ENCODE measurements around the gene GNB4. TPM values are rescaled to one million over a fixed set of nuclear protein-coding genes. Genes with fewer than 3 reads are reported as not detected.

Gene GNB4
- total and polyA plus RNA-seq, 10 of the 15 experiments (the other 5 are each of a cell fraction or from before 2014, with no cell fraction given): 0.14 to 3.4 (median 1.8) TPM

- FAIRE-seq (no peak), ATAC-seq (no peak), DNase-seq (ENCODE audit: low read depth, low spot score) (no peak)
- WGBS (ENCODE audit: insufficient coverage, insufficient replicate concordance, low lambda C conversion rate, missing lambda C conversion rate): 66% methylated on average over 3 of the region's 3 CpGs
- Histone ChIP-seq H4K20me1 (ENCODE audit: control insufficient read depth, insufficient read depth) (no peaks in the 10 kb centered on the region), H3K36me3 (ENCODE audit: control insufficient read depth in 2 of 2, insufficient read depth in 2 of 2, low read length in 1 of 2) (no peaks in the 10 kb centered on the region), H3K9ac (ENCODE audit: control insufficient read depth, insufficient read depth, low read length) (no peak overlapping the region), H3K4me2 (ENCODE audit: control insufficient read depth, insufficient read depth) (no peak overlapping the region), H2AFZ (ENCODE audit: control insufficient read depth, low read depth, low read length) (no peak overlapping the region), H3K4me1 (ENCODE audit: control insufficient read depth, insufficient read depth, low read length) (no peaks in the 10 kb centered on the region), H3K4me3 (no peak overlapping the region), H3K9me3 (replicated peaks; ENCODE audit: control insufficient read depth, insufficient read depth, low read length) (no peaks in the 10 kb centered on the region), H3K27me3 (replicated peaks in 1 of 2; ENCODE audit: control insufficient read depth in 2 of 2, insufficient read depth in 2 of 2, low read length in 1 of 2) (no peaks in the 10 kb centered on the region), H3K27ac (ENCODE audit: control insufficient read depth, insufficient read depth) (no peak overlapping the region), H3K79me2 (ENCODE audit: control insufficient read depth, insufficient read depth, low read length) (no peaks in the 10 kb centered on the region)
- in situ Hi-C loops (cut with MboI): no loop called here
- CTCF ChIA-PET: no interaction called here
- RAD21 ChIA-PET (ENCODE audit: unreplicated experiment): no interaction called here
- SMC1A ChIA-PET (ENCODE audit: uncharacterized antibody, unreplicated experiment): interaction anchor here (1.1 kb wide), 1 partner anchor 234 kb away, joined by 3 read pairs; no protein-coding TSS in a partner anchor
- BruUV-seq (replicated peaks): no TSS peak
- intact Hi-C loops (cut with micrococcal nuclease; ENCODE audit: unreplicated experiment): no loop called here
- POLR2A ChIA-PET: no interaction called here
- TF ChIP-seq NKRF (conservative IDR thresholded peaks at IDR 0.05): no peak
- no peak for TF ChIP-seq RFX5 (IDR thresholded peaks at IDR 0.05; ENCODE audit: low read depth, low read length)
- TF ChIP-seq EP300 (IDR thresholded peaks at IDR 0.05; ENCODE audit: borderline replicate concordance in 1 of 2, control insufficient read depth in 1 of 2, low read depth in 2 of 2, low read length in 2 of 2): no peak
- no peak for TF ChIP-seq FOXK2 (IDR thresholded peaks at IDR 0.05)
- no peak for TF ChIP-seq ZBTB40 (IDR thresholded peaks at IDR 0.05; ENCODE audit: borderline replicate concordance)
- no peak for TF ChIP-seq SREBF2 (IDR thresholded peaks at IDR 0.05; ENCODE audit: low read length)
- TF ChIP-seq CHD1 (IDR thresholded peaks at IDR 0.05; ENCODE audit: low read depth, low read length): no peak
- no peak for TF ChIP-seq IRF4 (IDR thresholded peaks at IDR 0.05; ENCODE audit: low read depth, low read length)
- TF ChIP-seq EED (IDR thresholded peaks at IDR 0.05; ENCODE audit: low read depth): no peak
- no peak for TF ChIP-seq NR2F1 (conservative IDR thresholded peaks at IDR 0.05)
- TF ChIP-seq BACH1 (IDR thresholded peaks at IDR 0.05; ENCODE audit: borderline replicate concordance): no peak
- no peak for TF ChIP-seq ZBTB33 (IDR thresholded peaks at IDR 0.05)
- no peak for TF ChIP-seq JUND (IDR thresholded peaks at IDR 0.05; ENCODE audit: low read depth, low read length)
- no peak for TF ChIP-seq HDAC2 (IDR thresholded peaks at IDR 0.05)
- no peak for TF ChIP-seq TCF3 (IDR thresholded peaks at IDR 0.05; ENCODE audit: borderline replicate concordance, insufficient read depth, low read depth, low read length)
- no peak for TF ChIP-seq ZNF622 (IDR thresholded peaks at IDR 0.05)
- TF ChIP-seq HCFC1 (IDR thresholded peaks at IDR 0.05; ENCODE audit: low read length): no peak
- TF ChIP-seq ESRRA (IDR thresholded peaks at IDR 0.05; ENCODE audit: low read length): no peak
These were observed 31.6 kb upstream of the GNB4 start for GRCh38 chr3:179482857-179483256.

All from GM12878 (cell line).